Mesothelial cell of epicardium (in vitro differentiated cells): Measurements from ENCODE around the gene A1BG. TPM values are rescaled to one million over a fixed set of nuclear protein-coding genes. Genes with fewer than 3 reads are reported as not detected.
A peak's percentile ranks its signal among the peaks of the same experiment; 100 is the strongest.

ENCODE experiments used
- DNase-seq, 2 experiments: peaks; one replicate each; pipeline ENCODE4 v3.0.0; 2021; ENCODE audit warnings: low spot score in 2 of 2; ENCODE audit not compliant: unreplicated experiment in 2 of 2
- H3K27ac Mint-ChIP-seq: 2 replicates; pipeline ENCODE4 v1.8.0; 2021; ENCODE audit warnings: mixed read lengths
- H3K27me3 Mint-ChIP-seq: 2 replicates; pipeline ENCODE4 v1.8.0; 2021; ENCODE audit warnings: low read depth, mixed read lengths
- H3K36me3 Mint-ChIP-seq: 2 replicates; pipeline ENCODE4 v1.8.0; 2021; ENCODE audit warnings: mixed read lengths
- H3K4me1 Mint-ChIP-seq: 2 replicates; pipeline ENCODE4 v1.8.0; 2021; ENCODE audit warnings: mixed read lengths
- H3K4me3 Mint-ChIP-seq: 2 replicates; pipeline ENCODE4 v1.8.0; 2021; ENCODE audit warnings: mild to moderate bottlenecking, moderate library complexity, mixed read lengths
- H3K9me3 Mint-ChIP-seq: 2 replicates; pipeline ENCODE4 v1.8.0; 2021; ENCODE audit warnings: mixed read lengths
- total RNA-seq: library from RNA; stranded (reverse); gene quantifications from 3 replicates; pipeline ENCODE4 v1.2.1, GENCODE V29; 2021
- TF ChIP-seq, protein P1 (sequence below): fragments of 200-600 bp; sonication (generic); IDR thresholded peaks from one replicate; pipeline ENCODE4 v1.5.0; 2021; ENCODE audit warnings: antibody characterized with exemption; ENCODE audit not compliant: unreplicated experiment

A1BG gene
- total RNA-seq, 1 donor from 2014 or later, result 12.3 TPM

DNA sequence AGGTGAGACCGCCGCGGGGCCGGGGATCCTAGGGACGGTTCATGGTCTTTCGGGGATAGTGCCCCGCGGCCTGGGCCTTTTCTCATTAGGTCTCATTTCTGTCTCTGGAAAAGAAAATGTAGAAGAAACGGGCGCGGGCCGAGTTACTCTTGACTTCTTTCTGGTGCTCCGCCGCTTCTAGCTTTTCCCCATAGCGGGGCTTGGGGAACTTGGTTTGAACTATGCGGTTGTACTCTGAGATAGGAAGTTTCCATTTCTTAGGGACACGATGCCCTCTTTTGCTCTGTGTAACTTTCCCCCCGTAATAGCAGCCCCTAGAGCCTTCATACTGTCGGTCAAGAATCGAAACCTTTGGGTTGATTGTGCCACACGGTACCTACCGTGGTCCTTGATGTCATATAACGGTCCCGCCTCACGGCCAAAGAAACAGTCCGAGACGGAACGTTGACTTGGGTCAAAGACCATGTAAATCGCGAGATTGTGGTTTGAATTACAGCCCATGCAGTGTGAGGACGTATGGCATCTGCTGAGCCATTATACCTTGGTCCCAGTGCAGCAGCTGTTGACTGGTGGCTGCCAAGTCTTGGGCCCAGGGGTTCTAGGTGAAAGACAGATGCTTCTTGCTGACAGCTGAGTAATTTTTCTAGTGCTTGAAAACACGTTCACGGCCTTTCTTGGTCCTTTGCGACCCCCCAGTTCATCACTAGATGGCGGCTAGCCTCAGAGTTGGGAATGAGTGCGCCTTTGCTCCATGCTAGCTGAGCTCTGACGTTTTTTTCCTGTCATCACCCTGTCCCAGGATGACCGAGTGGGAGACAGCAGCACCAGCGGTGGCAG is 34.3 kb upstream of the A1BG start:
- TF ChIP-seq, protein P1, sequence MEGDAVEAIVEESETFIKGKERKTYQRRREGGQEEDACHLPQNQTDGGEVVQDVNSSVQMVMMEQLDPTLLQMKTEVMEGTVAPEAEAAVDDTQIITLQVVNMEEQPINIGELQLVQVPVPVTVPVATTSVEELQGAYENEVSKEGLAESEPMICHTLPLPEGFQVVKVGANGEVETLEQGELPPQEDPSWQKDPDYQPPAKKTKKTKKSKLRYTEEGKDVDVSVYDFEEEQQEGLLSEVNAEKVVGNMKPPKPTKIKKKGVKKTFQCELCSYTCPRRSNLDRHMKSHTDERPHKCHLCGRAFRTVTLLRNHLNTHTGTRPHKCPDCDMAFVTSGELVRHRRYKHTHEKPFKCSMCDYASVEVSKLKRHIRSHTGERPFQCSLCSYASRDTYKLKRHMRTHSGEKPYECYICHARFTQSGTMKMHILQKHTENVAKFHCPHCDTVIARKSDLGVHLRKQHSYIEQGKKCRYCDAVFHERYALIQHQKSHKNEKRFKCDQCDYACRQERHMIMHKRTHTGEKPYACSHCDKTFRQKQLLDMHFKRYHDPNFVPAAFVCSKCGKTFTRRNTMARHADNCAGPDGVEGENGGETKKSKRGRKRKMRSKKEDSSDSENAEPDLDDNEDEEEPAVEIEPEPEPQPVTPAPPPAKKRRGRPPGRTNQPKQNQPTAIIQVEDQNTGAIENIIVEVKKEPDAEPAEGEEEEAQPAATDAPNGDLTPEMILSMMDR, result no peak
- Mint-ChIP-seq H3K4me3 (peak overlapping the region; percentile 96), H3K27ac (peak overlapping the region; percentile 98), H3K9me3 (no peaks in the 10 kb centered on the region), H3K4me1 (peaks cover 24% of the 10 kb centered on the region), H3K27me3 (no peaks in the 10 kb centered on the region), H3K36me3 (peaks cover 14% of the 10 kb centered on the region)
- DNase-seq, result no peak

DNA sequence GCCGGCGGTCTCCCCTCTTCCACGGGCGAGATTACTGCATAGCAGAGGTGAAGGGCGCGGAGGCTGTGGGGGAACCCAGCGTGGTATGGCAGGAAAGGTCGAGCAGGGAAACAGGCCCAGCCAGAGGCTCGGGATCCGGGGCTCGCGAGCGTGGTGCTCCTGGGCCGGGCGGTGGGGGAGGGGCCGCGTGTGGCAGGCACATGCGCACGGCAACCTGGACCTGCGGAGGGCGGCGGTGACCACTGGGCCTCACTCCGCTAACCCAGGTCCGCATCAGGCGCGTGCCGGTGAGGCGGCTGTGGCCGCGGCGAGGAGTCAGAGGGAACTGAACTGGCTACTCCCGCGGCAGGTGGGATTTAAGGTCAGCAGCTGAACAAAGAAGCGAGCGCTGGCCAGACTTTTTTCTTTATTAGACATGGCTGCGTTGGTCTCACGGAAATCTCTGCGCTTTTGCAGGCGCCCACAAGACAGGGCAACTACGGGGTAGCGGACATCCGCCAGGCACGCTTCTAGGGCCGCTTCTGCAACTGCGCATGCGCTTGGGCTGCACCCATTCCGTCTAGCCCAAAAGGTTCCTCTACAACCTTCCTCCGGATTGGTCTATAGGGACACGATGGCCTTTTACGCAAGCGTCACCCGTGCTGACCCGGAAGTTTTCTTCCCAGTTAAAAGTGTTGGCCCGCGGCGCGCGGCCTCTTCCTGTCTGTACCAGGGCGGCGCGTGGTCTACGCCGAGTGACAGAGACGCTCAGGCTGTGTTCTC is 33.5 kb upstream of the A1BG start, which contains the start of gene RPS5:
RPS5 (plus strand) TSS at position 694 of the 762 bp plus-strand sequence. CDS start 869 bp downstream, outside the sequence.
- peaks cover 14% of the 10 kb centered on the region for H3K36me3 Mint-ChIP-seq
- peaks cover 24% of the 10 kb centered on the region for H3K4me1 Mint-ChIP-seq
- TF ChIP-seq, protein P1, result no peak
- peak within 1 kb of the TSS; percentile 98 for H3K27ac Mint-ChIP-seq
- peak; percentile 82 to 91 for DNase-seq
- no peaks in the 10 kb centered on the region for H3K9me3 Mint-ChIP-seq
- peak within 1 kb of the TSS; percentile 96 for H3K4me3 Mint-ChIP-seq
- no peaks in the 10 kb centered on the region for H3K27me3 Mint-ChIP-seq

DNA sequence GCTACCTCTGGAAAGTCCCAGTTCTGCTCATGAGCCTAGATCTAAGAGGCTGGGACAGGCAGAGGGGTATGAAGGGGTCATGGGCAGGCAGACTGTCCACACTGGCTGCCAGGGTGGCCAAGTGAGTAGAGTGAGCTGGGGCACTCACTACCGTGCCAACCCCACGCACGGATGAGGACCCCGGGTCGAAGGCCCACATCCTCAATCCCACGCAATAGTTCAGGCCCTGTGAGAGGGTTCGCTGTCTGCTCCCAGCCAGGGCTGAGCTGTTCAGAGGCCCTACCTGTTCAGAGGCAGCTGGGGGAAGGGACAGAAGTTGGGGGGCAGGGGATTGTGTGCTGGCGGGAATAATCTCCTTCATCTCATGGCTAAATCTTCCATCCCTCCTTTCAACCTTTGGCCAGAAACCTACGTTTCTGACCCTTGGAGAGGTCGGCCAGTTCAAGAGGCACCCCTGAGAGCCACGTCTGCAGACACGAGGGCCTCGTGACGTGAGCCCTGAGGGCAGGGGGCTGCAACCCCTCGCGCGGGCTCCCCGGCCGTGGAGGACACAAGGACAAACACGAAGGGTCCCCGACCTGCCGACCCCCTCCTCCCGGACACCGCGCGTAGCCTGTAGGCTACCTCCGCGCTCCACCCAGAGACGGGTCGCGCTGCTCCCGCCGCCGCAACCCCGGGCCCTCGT is 32.7 kb upstream of the A1BG start:
- H3K4me3 Mint-ChIP-seq, result peak overlapping the region; percentile 96
- H3K4me1 Mint-ChIP-seq, result peaks cover 28% of the 10 kb centered on the region
- peaks cover 14% of the 10 kb centered on the region for H3K36me3 Mint-ChIP-seq
- H3K9me3 Mint-ChIP-seq, result no peaks in the 10 kb centered on the region
- H3K27me3 Mint-ChIP-seq, result no peaks in the 10 kb centered on the region
- DNase-seq, result no peak
- TF ChIP-seq, protein P1, result no peak
- H3K27ac Mint-ChIP-seq, result peak overlapping the region; percentile 98

DNA sequence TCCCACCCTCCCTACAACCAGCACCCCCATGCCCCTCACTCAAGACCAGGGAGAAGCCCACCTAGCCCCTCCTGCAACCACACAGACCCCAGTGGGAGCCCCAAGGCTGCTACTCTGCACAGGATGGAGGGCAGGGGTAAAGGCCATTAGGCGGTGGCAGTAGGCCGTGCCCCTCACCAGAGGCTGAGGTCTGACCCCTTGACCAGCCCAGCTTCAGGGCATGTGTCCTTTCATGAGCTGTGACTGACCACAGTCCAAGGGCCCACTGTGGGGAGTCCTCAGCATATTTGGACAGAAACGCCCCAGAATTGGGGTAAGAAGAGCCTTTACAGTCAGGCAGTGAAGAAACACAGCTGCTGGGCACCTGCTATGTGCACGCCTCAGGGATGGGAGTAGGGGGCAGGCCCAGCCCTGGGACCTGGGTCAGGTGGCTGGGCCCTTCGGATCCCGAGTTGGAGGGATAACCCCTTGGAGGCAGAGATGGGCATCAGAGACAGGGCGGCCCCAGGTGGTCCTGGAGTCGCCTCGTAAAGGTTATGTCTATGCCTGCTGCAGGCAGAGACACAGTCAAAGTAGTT is 32.1 kb upstream of the A1BG start:
- H3K36me3 Mint-ChIP-seq, result peaks cover 9% of the 10 kb centered on the region
- no peaks in the 10 kb centered on the region for H3K9me3 Mint-ChIP-seq
- no peaks in the 10 kb centered on the region for H3K27me3 Mint-ChIP-seq
- TF ChIP-seq, protein P1, result no peak
- peak overlapping the region; percentile 98 for H3K27ac Mint-ChIP-seq
- no peak for DNase-seq
- peak overlapping the region; percentile 96 for H3K4me3 Mint-ChIP-seq
- peaks cover 28% of the 10 kb centered on the region for H3K4me1 Mint-ChIP-seq

DNA sequence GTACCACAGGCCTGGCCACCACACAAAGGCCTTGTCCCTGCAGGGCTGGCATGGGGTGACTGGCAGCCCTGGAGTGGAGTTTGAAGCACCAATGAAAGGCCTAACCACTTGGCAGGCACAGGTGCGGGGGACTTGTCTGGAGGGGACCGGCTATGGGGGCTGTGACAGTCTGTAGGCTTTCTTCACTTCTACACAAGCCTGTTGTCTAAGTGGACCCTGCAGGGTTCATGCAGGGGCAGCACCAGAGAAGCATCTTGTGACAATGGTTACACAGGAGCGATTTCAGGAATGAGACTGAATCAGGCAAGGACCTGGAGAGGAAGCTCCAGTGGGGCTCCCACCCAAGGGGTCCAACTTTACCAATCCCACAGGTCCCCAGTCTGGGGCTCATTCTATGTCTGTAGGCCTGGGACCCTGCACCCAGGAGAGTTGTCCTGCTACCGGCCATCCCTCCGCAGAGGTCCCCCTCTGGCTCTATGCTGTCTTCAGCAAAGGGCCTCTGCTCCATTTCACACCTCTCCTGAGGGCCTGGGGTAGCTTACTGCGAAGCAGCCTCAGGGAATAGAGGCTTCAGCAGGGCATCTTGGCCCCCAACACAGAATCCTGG is 29.8 kb upstream of the A1BG start:
- Mint-ChIP-seq H3K27ac (no peak overlapping the region), H3K4me3 (no peak overlapping the region), H3K4me1 (peaks cover 26% of the 10 kb centered on the region), H3K9me3 (no peaks in the 10 kb centered on the region), H3K36me3 (peaks cover 2% of the 10 kb centered on the region), H3K27me3 (no peaks in the 10 kb centered on the region)
- DNase-seq, result no peak
- TF ChIP-seq, protein P1, result no peak
